ENCODE measurements around the gene PSTPIP1.

DNA sequence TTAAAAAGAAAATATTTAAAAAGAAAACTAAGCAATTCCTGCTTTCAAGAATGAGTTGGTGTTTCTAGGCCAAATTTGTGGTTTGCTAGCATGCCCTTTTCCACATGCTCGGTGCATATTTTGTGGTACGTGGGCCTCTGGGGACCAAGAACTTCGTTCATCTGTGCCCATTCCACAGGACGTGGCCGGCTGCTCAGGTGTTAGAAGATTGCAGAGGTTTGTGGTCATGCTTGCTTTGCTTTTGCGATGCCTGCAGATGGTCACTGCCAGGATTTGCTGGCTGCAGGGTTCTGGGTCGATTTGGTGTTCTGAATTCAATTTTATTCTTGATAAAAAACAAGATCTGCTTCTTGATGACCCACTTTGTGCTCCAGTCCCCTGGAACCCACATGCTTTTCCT, 7.5 kb downstream of the PSTPIP1 start:
- TF ChIP-seq, protein P1, sequence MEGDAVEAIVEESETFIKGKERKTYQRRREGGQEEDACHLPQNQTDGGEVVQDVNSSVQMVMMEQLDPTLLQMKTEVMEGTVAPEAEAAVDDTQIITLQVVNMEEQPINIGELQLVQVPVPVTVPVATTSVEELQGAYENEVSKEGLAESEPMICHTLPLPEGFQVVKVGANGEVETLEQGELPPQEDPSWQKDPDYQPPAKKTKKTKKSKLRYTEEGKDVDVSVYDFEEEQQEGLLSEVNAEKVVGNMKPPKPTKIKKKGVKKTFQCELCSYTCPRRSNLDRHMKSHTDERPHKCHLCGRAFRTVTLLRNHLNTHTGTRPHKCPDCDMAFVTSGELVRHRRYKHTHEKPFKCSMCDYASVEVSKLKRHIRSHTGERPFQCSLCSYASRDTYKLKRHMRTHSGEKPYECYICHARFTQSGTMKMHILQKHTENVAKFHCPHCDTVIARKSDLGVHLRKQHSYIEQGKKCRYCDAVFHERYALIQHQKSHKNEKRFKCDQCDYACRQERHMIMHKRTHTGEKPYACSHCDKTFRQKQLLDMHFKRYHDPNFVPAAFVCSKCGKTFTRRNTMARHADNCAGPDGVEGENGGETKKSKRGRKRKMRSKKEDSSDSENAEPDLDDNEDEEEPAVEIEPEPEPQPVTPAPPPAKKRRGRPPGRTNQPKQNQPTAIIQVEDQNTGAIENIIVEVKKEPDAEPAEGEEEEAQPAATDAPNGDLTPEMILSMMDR (IDR thresholded peaks at IDR 0.05), result no peak
- TF ChIP-seq EP300 (IDR thresholded peaks at IDR 0.05) (no peak), POLR2A (IDR thresholded peaks at IDR 0.05) (no peak)
